Measurements from ENCODE around the gene SMIM35. TPM values are rescaled to one million over a fixed set of nuclear protein-coding genes. Genes with fewer than 3 reads are reported as not detected.
"Not testable (repeated sequence)": the region's sequence is repeated elsewhere in the genome, so short reads cannot be mapped to it uniquely, and the experiment has no call there.

SMIM35 gene
- total RNA-seq, 4 donors from 2014 or later: not detected

GRCh38 chr11:118065384-118065783 is 21.4 kb downstream of the SMIM35 start:
- Histone ChIP-seq H3K36me3 (no peaks in the 10 kb centered on the region), H3K4me3 (no peak overlapping the region), H3K4me1 (no peaks in the 10 kb centered on the region), H3K27me3 (no peaks in the 10 kb centered on the region), H3K27ac (no peak overlapping the region), H3K9me3 (no peaks in the 10 kb centered on the region)
- TF ChIP-seq CTCF (IDR thresholded peaks at IDR 0.05): no peak
- DNase-seq: no peak
- intact Hi-C loops (cut with DNase I; ENCODE audit: low total_unique reads): no loop called here

GRCh38 chr11:118064956-118065355 is 21.8 kb downstream of the SMIM35 start:
- no peaks in the 10 kb centered on the region for H3K4me1 ChIP-seq
- TF ChIP-seq CTCF (IDR thresholded peaks at IDR 0.05) (no peak), POLR2A (IDR thresholded peaks at IDR 0.05) (no peak)
- DNase-seq: no peak
- H3K9me3 ChIP-seq: no peaks in the 10 kb centered on the region
- intact Hi-C loops (cut with DNase I; ENCODE audit: low total_unique reads): no loop called here
- H3K36me3 ChIP-seq: no peaks in the 10 kb centered on the region
- H3K27ac ChIP-seq: no peak overlapping the region
- no peaks in the 10 kb centered on the region for H3K27me3 ChIP-seq
- H3K4me3 ChIP-seq: no peak overlapping the region

- H3K27ac ChIP-seq; H3K36me3 ChIP-seq; H3K4me3 ChIP-seq; H3K9me3 ChIP-seq; intact Hi-C loops (cut with DNase I; ENCODE audit: low total_unique reads); H3K27me3 ChIP-seq; H3K4me1 ChIP-seq; DNase-seq: not testable (repeated sequence)
Measured at GRCh38 chr11:118062631-118063030, 24.1 kb downstream of the SMIM35 start.

- H3K36me3 ChIP-seq; intact Hi-C loops (cut with DNase I; ENCODE audit: low total_unique reads); H3K27me3 ChIP-seq; H3K9me3 ChIP-seq; H3K4me1 ChIP-seq; H3K27ac ChIP-seq; H3K4me3 ChIP-seq: not testable (repeated sequence)
- peak in 1 of 2 donors; percentile 5 for DNase-seq
Measured at GRCh38 chr11:118062181-118062580, 24.6 kb downstream of the SMIM35 start.

- intact Hi-C loops (cut with DNase I; ENCODE audit: low total_unique reads): no loop called here
- H3K4me3 ChIP-seq: no peak overlapping the region
- peak in 1 of 2 donors; percentile 5 for DNase-seq
- no peak overlapping the region for H3K27ac ChIP-seq
- no peaks in the 10 kb centered on the region for H3K9me3 ChIP-seq
- no peaks in the 10 kb centered on the region for H3K4me1 ChIP-seq
- TF ChIP-seq CTCF (IDR thresholded peaks at IDR 0.05) (no peak), POLR2A (IDR thresholded peaks at IDR 0.05) (no peak)
- no peaks in the 10 kb centered on the region for H3K27me3 ChIP-seq
- no peaks in the 10 kb centered on the region for H3K36me3 ChIP-seq
Measured at GRCh38 chr11:118061586-118062125, 25.1 kb downstream of the SMIM35 start.

GRCh38 chr11:118060869-118061268 is 25.9 kb downstream of the SMIM35 start:
- Histone ChIP-seq H3K4me1 (no peaks in the 10 kb centered on the region), H3K27ac (no peak overlapping the region), H3K9me3 (no peaks in the 10 kb centered on the region), H3K27me3 (no peaks in the 10 kb centered on the region), H3K36me3 (no peaks in the 10 kb centered on the region), H3K4me3 (no peak overlapping the region)
- intact Hi-C loops (cut with DNase I; ENCODE audit: low total_unique reads): no loop called here
- peak in 1 of 2 donors; percentile 12 for DNase-seq
- TF ChIP-seq POLR2A (IDR thresholded peaks at IDR 0.05) (no peak), CTCF (IDR thresholded peaks at IDR 0.05) (no peak)
